NCI-H2171 (cell line): ENCODE measurements around the gene IFI27.
"Not testable (repeated sequence)": the region's sequence is repeated elsewhere in the genome, so short reads cannot be mapped to it uniquely, and the experiment has no call there.

Experiments
- DNase-seq: peaks from one replicate; lab custom pipeline; 2025; lab: John Stamatoyannopoulos, UW

The IFI27 gene

DNA sequence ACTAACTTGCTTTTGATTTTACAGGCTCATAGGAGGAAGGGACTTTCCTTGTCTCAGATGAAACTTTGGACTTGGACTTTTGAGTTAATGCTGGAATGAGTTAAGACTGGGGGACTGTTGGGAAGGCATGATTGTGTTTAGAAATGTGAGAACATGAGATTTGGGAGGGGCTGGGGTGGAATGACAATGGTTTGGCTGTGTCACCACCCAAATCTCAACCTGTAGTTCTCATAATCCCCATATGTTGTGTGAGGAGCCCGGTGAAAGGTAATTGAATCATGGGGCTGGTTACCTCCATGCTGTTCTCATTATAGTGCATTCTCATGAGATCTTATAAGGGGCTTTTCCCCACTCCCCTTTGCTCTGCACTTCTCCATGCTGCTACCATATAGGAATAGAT lies 45.6 kb downstream of the IFI27 start:
- not testable (repeated sequence) for DNase-seq

- no peak for DNase-seq
Observed at GRCh38 chr14:94157197-94157596, 46.7 kb downstream of the IFI27 start.

GRCh38 chr14:94158239-94158883 lies 47.8 kb downstream of the IFI27 start:
- no peak for DNase-seq

DNA sequence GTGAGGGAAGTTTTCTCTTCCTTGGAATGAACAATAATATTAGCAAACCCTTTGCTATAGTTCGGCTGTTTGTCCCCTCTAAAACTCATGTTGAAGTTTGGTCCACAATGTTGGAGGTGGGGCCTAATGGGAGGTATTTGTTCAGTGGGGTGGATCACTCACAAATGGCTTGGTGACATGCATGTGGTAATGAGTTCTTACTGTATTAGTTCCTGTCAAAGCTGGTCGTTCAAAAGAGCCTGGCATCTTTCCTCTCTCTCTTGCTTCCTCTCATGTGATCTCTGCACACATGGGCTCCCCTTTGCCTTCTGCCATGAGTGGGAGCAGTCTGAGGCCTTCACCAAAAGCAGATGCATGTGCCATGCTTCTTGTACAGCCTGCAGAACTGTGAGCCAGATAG lies 50.5 kb downstream of the IFI27 start:
- DNase-seq, result no peak

DNA sequence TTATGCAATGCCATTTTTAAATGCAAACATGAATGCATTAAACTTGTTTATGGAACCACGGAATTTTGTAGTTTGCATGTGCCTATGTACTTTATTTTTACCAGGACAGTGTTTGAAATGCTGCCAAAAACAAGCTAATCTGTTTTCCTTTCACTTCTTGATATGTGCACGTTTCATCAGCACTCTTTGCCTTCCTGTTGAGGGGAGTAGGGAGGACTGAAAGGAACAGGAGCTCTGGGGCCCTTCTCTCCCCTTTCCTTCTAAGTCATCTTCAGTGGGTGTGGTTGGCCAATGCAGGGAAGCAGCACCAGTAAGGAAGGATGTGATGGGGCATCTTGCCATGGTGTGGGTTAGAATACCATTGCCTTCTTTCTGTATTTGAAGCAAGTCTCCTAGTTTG lies 51.4 kb downstream of the IFI27 start:
- DNase-seq, result no peak

DNA sequence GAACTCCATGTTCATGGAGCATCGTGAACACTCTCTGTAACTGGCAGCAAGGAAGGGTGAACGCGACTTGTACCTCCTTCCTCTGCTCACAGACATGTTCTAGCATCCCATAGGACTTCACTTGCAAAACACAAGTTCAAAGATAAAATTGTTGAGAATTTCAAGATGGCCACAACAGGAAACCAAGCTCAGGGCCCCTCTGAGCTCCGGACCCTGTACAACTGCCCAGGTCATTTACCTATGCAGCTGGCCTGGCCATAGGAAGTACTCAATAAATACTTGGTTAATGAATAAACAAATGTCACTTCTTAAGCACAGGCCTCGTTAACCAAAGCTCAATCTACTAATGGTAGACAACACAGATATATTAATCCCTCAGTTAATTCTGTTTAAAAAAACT lies 51.9 kb downstream of the IFI27 start:
- no peak for DNase-seq

GRCh38 chr14:94163796-94164195 lies 53.3 kb downstream of the IFI27 start:
- no peak for DNase-seq

- peak; percentile 80 for DNase-seq
Observed at GRCh38 chr14:94164685-94165431, 54.3 kb downstream of the IFI27 start.

DNA sequence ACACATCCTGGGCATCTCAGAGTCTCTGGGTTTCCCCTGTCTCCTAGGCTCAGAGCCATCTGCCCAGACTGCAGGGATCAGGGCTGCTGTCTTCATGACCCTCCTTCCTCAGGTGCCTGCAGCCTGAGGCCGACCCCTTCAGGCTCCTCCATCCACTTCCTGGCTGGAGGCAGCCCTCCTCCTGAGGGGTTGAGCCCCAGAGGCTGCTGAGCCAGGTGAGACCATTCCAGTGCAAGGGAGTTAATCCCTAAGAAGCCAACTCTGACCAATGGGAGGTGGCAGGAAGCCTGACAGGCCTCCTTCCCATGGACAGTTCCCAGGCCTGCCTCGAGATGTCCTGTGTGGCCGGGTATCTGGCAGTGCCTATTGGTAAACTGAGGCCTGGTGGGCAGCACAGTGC lies 55.2 kb downstream of the IFI27 start:
- DNase-seq, result no peak
